A549 (cell line): Measurements from ENCODE around the gene PCCB. TPM values are rescaled to one million over a fixed set of nuclear protein-coding genes. Genes with fewer than 3 reads are reported as not detected.

Experiments used
- ATAC-seq, 2 experiments: fragments of 200-7000 bp in 1 of 2; fragments of >200 bp in 1 of 2; cut with Nextera tagmentation in 1 of 2; cut with Tn5 transposase in 1 of 2; 3 replicates each; pipeline versions ENCODE4 v1.8.0 to v1.9.1; 2018 to 2020; ENCODE audit warnings: mild to moderate bottlenecking in 1 of 2, moderate library complexity in 1 of 2
- CTCF ChIA-PET: fragments of 300-600 bp; sonication (Branson Sonifier 250); formaldehyde crosslinking; extraction: SDS; loops from one replicate; lab custom pipeline; 2021; ENCODE audit warnings: antibody characterized with exemption, inconsistent platforms; lab: Yijun Ruan, JAX
- POLR2A ChIA-PET: fragments of 350-600 bp; formaldehyde crosslinking; extraction: SDS; loops from one replicate; lab custom pipeline; 2021; ENCODE audit warnings: antibody characterized with exemption, inconsistent platforms; lab: Yijun Ruan, JAX
- DNase-seq, 2 experiments: peaks; one replicate each; pipeline versions ENCODE4 v3.0.0 to v3.0.0-alpha.2; 2011 to 2016; ENCODE audit warnings: low read depth in 1 of 2, low spot score in 1 of 2
- FAIRE-seq: peaks from 2 replicates; lab custom pipeline; 2011; peaks lifted over from hg19 to GRCh38; lab: Jason Lieb, UNC
- H3K27ac ChIP-seq, 2 experiments: fragments of >200 bp; sonication (Bioruptor Twin); formaldehyde crosslinking; 3 replicates each; pipeline ENCODE4 v1.5.1; 2016 to 2017
- H3K4me1 ChIP-seq: fragments of >200 bp; sonication (Bioruptor Twin); formaldehyde crosslinking; 3 replicates; pipeline ENCODE4 v1.6.1; 2016
- H3K4me2 ChIP-seq: fragments of >200 bp; sonication (Bioruptor Twin); formaldehyde crosslinking; 3 replicates; pipeline ENCODE4 v1.6.1; 2016
- H3K4me3 ChIP-seq: fragments of >200 bp; sonication (Bioruptor Twin); formaldehyde crosslinking; 3 replicates; pipeline ENCODE4 v1.5.1; 2016
- H3K9me3 ChIP-seq: fragments of >200 bp; sonication (Bioruptor Twin); formaldehyde crosslinking; 3 replicates; pipeline ENCODE4 v1.6.1; 2016
- BHLHE40 ChIP-seq: IDR thresholded peaks from 2 replicates; pipeline ENCODE4 v1.6.1; 2012; ENCODE audit warnings: low read depth, low read length, inconsistent platforms
- CBX2 ChIP-seq: fragments of 200-600 bp; sonication (generic); IDR thresholded peaks from 2 replicates; pipeline ENCODE4 v1.6.1; 2016; ENCODE audit warnings: low read depth, mild to moderate bottlenecking, borderline replicate concordance
- CBX8 ChIP-seq: fragments of 200-600 bp; sonication (generic); IDR thresholded peaks from 2 replicates; pipeline ENCODE4 v1.6.1; 2016
- CEBPB ChIP-seq, 2 experiments: fragments of >200 bp in 1 of 2; sonication (Bioruptor Twin) in 1 of 2; formaldehyde crosslinking in 1 of 2; IDR thresholded peaks; 2 replicates each; pipeline ENCODE4 v1.6.1; 2012 to 2016
- EHMT2 ChIP-seq: fragments of 200-600 bp; sonication (generic); IDR thresholded peaks from 2 replicates; pipeline ENCODE4 v1.6.1; 2016; ENCODE audit warnings: antibody characterized with exemption, low read depth, mild to moderate bottlenecking, moderate library complexity
- ESRRA ChIP-seq: fragments of 150-350 bp; IDR thresholded peaks from 2 replicates; pipeline ENCODE4 v1.6.1; 2014; ENCODE audit warnings: mild to moderate bottlenecking, low read length, borderline replicate concordance
- FOSB ChIP-seq: fragments of 250-450 bp; sonication (Bioruptor Pico); IDR thresholded peaks from 2 replicates; pipeline ENCODE4 v1.5.0; 2020; ENCODE audit warnings: mild to moderate bottlenecking, moderate library complexity
- HOXB5 ChIP-seq: fragments of 250-450 bp; sonication (Bioruptor Pico); IDR thresholded peaks from 2 replicates; pipeline ENCODE4 v1.5.0; 2020; ENCODE audit warnings: mild to moderate bottlenecking, moderate library complexity
- JUN ChIP-seq, 2 experiments: fragments of >200 bp; sonication (Bioruptor Twin); formaldehyde crosslinking; IDR thresholded peaks; 2 replicates in 1 of 2; 3 replicates in 1 of 2; pipeline ENCODE4 v1.6.1; 2016 to 2017
- JUNB ChIP-seq: fragments of >200 bp; sonication (Bioruptor Twin); formaldehyde crosslinking; IDR thresholded peaks from 2 replicates; pipeline ENCODE4 v1.6.1; 2016
- KDM1A ChIP-seq: fragments of 200-600 bp; sonication (generic); IDR thresholded peaks from 2 replicates; pipeline ENCODE4 v1.6.1; 2016; ENCODE audit warnings: low read depth, mild to moderate bottlenecking
- KDM5A ChIP-seq: fragments of 200-600 bp; sonication (generic); IDR thresholded peaks from 2 replicates; pipeline ENCODE4 v1.6.1; 2016; ENCODE audit warnings: antibody characterized with exemption, mild to moderate bottlenecking
- MAFK ChIP-seq: fragments of 450-650 bp; IDR thresholded peaks from 2 replicates; pipeline ENCODE4 v1.6.1; 2014; ENCODE audit not compliant: partially characterized antibody
- PHF8 ChIP-seq: fragments of 200-600 bp; sonication (generic); IDR thresholded peaks from 2 replicates; pipeline ENCODE4 v1.6.1; 2016; ENCODE audit warnings: low read depth, mild to moderate bottlenecking, antibody characterized with exemption, moderate library complexity, borderline replicate concordance
- POLR2AphosphoS2 ChIP-seq: conservative IDR thresholded peaks from 2 replicates; pipeline ENCODE4 v1.6.1; 2012; ENCODE audit warnings: low read length, improper control_type of control experiment, inconsistent platforms
- RAD21 ChIP-seq, 2 experiments: fragments of >200 bp in 1 of 2; sonication (Bioruptor Twin) in 1 of 2; formaldehyde crosslinking in 1 of 2; IDR thresholded peaks in 1 of 2; conservative IDR thresholded peaks in 1 of 2; 2 replicates in 1 of 2; 3 replicates in 1 of 2; pipeline ENCODE4 v1.6.1; 2012 to 2018; ENCODE audit warnings: inconsistent platforms in 1 of 2
- SMC3 ChIP-seq: fragments of >200 bp; sonication (Bioruptor Twin); formaldehyde crosslinking; IDR thresholded peaks from 3 replicates; pipeline ENCODE4 v1.6.1; 2018; ENCODE audit warnings: inconsistent platforms
- SREBF2 ChIP-seq: fragments of 450-650 bp; IDR thresholded peaks from 2 replicates; pipeline ENCODE4 v1.6.1; 2014; ENCODE audit warnings: mild to moderate bottlenecking, moderate library complexity
- TFCP2L1 ChIP-seq: fragments of 250-450 bp; sonication (Bioruptor Pico); IDR thresholded peaks from 2 replicates; pipeline ENCODE4 v1.5.0; 2021; ENCODE audit warnings: mild to moderate bottlenecking
- TP53 ChIP-seq: fragments of 250-450 bp; sonication (Bioruptor Pico); IDR thresholded peaks from 2 replicates; pipeline ENCODE4 v1.5.0; 2021; ENCODE audit warnings: mild to moderate bottlenecking, moderate library complexity
- ZFP36 ChIP-seq: fragments of 450-650 bp; IDR thresholded peaks from 2 replicates; pipeline ENCODE4 v1.6.1; 2014; ENCODE audit warnings: borderline replicate concordance; ENCODE audit not compliant: partially characterized antibody
- WGBS: methylation state at CpG from one replicate; pipeline ENCODE4 v1.1.6; 2017; ENCODE audit errors: missing lambda C conversion rate; 5-methylcytosine and 5-hydroxymethylcytosine counted together
- polyA plus RNA-seq, 4 experiments: library from polyadenylated mRNA; depleted of rRNA in 3 of 4; stranded (reverse); fragments of >200 nt; fragmentation: RNase III in 1 of 4; extraction: RNeasy Plus Mini Kit Qiagen cat#74134 plus additional on column Dnase treatment in 1 of 4; gene quantifications; 2 replicates in 3 of 4; 3 replicates in 1 of 4; pipeline ENCODE4 v1.2.3, GENCODE V29; 2011 to 2017
- TF ChIP-seq, protein P1 (sequence below): IDR thresholded peaks from 2 replicates; pipeline ENCODE4 v1.6.1; 2012
- TF ChIP-seq, protein P2 (sequence below): fragments of 250-450 bp; sonication (Bioruptor Pico); IDR thresholded peaks from 2 replicates; pipeline ENCODE4 v1.5.0; 2021; ENCODE audit warnings: mild to moderate bottlenecking, moderate library complexity, borderline replicate concordance
- TF ChIP-seq, protein P3 (sequence below): fragments of >200 bp; sonication (Bioruptor Twin); formaldehyde crosslinking; IDR thresholded peaks from 2 replicates; pipeline ENCODE4 v1.6.1; 2016
- TF ChIP-seq, protein P4 (sequence below): fragments of 200-600 bp; sonication (generic); IDR thresholded peaks from 2 replicates; pipeline ENCODE4 v1.6.1; 2016; ENCODE audit warnings: antibody characterized with exemption, mild to moderate bottlenecking, moderate library complexity
- TF ChIP-seq, protein P5 (sequence below): fragments of 250-450 bp; sonication (Bioruptor Pico); IDR thresholded peaks from 2 replicates; pipeline ENCODE4 v1.5.0; 2020; ENCODE audit warnings: low read depth, mild to moderate bottlenecking, moderate library complexity
- TF ChIP-seq, protein P6 (sequence below): fragments of 150-350 bp; IDR thresholded peaks from 2 replicates; pipeline ENCODE4 v1.6.1; 2014; ENCODE audit warnings: low read depth, mild to moderate bottlenecking, low read length

Gene PCCB
- polyA plus RNA-seq, 2 of the 4 experiments (the other 2 are of a cell fraction): 31.7 to 65.5 TPM

DNA sequence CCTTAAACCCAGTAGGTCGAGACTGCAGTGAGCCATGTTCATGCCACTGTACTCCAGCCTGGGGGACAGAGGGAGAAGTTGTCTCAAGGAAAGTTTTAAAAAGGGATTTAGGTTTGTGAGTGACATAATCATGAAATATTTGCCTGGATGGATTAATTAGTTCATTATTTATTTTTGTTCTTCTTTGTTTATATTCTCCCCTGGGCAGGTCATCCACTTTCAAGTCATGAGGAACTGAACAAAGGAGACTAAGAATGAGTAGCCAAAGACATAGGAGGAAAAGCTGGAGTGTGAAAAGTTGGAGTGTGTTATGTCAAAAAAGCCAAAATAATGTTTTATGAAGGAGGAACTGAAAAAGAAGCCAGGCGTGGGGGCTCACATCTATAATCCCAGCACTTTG, 17.7 kb upstream of the PCCB start:
- no peak overlapping the region for H3K4me3 ChIP-seq
- ATAC-seq: no peak
- WGBS: 29% methylated on average over 2 of the region's 2 CpGs
- no peaks in the 10 kb centered on the region for H3K9me3 ChIP-seq
- no peak overlapping the region for H3K27ac ChIP-seq
- DNase-seq: no peak
- H3K4me1 ChIP-seq: no peaks in the 10 kb centered on the region
- ChIA-PET CTCF (no interaction called here), POLR2A (no interaction called here)
- TF ChIP-seq CEBPB (IDR thresholded peaks at IDR 0.05) (no peak), FOSB (CRISPR knock-in tag) (no peak), JUN (IDR thresholded peaks at IDR 0.05) (no peak), KDM5A (no peak), POLR2AphosphoS2 (no peak), JUNB (no peak), HOXB5 (CRISPR knock-in tag) (no peak), MAFK (no peak), SREBF2 (no peak), CBX8 (no peak), PHF8 (no peak), ZFP36 (no peak), SMC3 (no peak), EHMT2 (no peak)
- TF ChIP-seq, protein P1, sequence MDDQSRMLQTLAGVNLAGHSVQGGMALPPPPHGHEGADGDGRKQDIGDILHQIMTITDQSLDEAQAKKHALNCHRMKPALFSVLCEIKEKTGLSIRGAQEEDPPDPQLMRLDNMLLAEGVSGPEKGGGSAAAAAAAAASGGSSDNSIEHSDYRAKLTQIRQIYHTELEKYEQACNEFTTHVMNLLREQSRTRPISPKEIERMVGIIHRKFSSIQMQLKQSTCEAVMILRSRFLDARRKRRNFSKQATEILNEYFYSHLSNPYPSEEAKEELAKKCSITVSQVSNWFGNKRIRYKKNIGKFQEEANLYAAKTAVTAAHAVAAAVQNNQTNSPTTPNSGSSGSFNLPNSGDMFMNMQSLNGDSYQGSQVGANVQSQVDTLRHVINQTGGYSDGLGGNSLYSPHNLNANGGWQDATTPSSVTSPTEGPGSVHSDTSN: no peak
- TF ChIP-seq, protein P2, sequence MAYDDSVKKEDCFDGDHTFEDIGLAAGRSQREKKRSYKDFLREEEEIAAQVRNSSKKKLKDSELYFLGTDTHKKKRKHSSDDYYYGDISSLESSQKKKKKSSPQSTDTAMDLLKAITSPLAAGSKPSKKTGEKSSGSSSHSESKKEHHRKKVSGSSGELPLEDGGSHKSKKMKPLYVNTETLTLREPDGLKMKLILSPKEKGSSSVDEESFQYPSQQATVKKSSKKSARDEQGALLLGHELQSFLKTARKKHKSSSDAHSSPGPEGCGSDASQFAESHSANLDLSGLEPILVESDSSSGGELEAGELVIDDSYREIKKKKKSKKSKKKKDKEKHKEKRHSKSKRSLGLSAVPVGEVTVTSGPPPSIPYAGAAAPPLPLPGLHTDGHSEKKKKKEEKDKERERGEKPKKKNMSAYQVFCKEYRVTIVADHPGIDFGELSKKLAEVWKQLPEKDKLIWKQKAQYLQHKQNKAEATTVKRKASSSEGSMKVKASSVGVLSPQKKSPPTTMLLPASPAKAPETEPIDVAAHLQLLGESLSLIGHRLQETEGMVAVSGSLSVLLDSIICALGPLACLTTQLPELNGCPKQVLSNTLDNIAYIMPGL (CRISPR knock-in tag): no peak
- TF ChIP-seq, protein P3, sequence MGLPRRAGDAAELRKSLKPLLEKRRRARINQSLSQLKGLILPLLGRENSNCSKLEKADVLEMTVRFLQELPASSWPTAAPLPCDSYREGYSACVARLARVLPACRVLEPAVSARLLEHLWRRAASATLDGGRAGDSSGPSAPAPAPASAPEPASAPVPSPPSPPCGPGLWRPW: no peak
- TF ChIP-seq, protein P4, sequence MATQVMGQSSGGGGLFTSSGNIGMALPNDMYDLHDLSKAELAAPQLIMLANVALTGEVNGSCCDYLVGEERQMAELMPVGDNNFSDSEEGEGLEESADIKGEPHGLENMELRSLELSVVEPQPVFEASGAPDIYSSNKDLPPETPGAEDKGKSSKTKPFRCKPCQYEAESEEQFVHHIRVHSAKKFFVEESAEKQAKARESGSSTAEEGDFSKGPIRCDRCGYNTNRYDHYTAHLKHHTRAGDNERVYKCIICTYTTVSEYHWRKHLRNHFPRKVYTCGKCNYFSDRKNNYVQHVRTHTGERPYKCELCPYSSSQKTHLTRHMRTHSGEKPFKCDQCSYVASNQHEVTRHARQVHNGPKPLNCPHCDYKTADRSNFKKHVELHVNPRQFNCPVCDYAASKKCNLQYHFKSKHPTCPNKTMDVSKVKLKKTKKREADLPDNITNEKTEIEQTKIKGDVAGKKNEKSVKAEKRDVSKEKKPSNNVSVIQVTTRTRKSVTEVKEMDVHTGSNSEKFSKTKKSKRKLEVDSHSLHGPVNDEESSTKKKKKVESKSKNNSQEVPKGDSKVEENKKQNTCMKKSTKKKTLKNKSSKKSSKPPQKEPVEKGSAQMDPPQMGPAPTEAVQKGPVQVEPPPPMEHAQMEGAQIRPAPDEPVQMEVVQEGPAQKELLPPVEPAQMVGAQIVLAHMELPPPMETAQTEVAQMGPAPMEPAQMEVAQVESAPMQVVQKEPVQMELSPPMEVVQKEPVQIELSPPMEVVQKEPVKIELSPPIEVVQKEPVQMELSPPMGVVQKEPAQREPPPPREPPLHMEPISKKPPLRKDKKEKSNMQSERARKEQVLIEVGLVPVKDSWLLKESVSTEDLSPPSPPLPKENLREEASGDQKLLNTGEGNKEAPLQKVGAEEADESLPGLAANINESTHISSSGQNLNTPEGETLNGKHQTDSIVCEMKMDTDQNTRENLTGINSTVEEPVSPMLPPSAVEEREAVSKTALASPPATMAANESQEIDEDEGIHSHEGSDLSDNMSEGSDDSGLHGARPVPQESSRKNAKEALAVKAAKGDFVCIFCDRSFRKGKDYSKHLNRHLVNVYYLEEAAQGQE: no peak
- TF ChIP-seq, protein P5, sequence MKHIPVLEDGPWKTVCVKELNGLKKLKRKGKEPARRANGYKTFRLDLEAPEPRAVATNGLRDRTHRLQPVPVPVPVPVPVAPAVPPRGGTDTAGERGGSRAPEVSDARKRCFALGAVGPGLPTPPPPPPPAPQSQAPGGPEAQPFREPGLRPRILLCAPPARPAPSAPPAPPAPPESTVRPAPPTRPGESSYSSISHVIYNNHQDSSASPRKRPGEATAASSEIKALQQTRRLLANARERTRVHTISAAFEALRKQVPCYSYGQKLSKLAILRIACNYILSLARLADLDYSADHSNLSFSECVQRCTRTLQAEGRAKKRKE: no peak
- no peak overlapping the region for H3K4me2 ChIP-seq
- no peak for FAIRE-seq

DNA sequence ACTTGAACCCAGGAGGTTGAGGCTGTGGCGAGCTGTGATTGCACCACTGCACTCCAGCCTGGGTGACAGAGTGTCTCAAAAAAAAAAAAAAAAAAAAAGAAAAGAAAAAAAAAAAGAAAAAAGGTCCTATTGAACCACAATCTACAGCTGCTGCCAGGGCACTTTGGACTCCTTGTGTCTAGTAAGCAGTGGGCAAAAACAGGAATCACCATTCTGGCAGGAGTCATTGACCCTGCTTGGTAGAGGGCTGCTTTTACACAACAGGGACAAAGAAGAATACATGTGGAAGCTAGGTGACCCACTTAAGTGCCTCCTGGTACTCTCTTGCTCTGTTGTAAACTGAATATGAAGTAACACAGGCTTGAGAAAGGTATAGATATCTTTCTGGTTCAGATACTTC, 14.6 kb upstream of the PCCB start:
- CTCF ChIA-PET: no interaction called here

More for the DNA sequence above, 14.6 kb upstream of the PCCB start:
- TF ChIP-seq FOSB (CRISPR knock-in tag) (no peak), ESRRA (no peak), CBX2 (no peak), KDM1A (no peak), HOXB5 (CRISPR knock-in tag) (no peak), BHLHE40 (no peak), TFCP2L1 (CRISPR knock-in tag) (no peak), TP53 (CRISPR knock-in tag) (no peak), RAD21 (conservative IDR thresholded peaks at IDR 0.05 in 1 of 2, IDR thresholded peaks at IDR 0.05 in 1 of 2) (no peak)
- TF ChIP-seq, protein P6, sequence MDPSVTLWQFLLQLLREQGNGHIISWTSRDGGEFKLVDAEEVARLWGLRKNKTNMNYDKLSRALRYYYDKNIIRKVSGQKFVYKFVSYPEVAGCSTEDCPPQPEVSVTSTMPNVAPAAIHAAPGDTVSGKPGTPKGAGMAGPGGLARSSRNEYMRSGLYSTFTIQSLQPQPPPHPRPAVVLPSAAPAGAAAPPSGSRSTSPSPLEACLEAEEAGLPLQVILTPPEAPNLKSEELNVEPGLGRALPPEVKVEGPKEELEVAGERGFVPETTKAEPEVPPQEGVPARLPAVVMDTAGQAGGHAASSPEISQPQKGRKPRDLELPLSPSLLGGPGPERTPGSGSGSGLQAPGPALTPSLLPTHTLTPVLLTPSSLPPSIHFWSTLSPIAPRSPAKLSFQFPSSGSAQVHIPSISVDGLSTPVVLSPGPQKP: no peak
- no peak overlapping the region for H3K4me2 ChIP-seq
- H3K4me1 ChIP-seq: no peaks in the 10 kb centered on the region
- FAIRE-seq (no peak), DNase-seq (no peak), ATAC-seq (no peak)
- H3K27ac ChIP-seq: no peak overlapping the region
- 18% methylated on average over 1 of the region's 1 CpG for WGBS
- H3K4me3 ChIP-seq: no peak overlapping the region
- POLR2A ChIA-PET: no interaction called here
- H3K9me3 ChIP-seq: no peaks in the 10 kb centered on the region
